B cell (primary cell): ENCODE measurements around the gene LYRM7. TPM values are rescaled to one million over a fixed set of nuclear protein-coding genes. Genes with fewer than 3 reads are reported as not detected.

Experiments used
- ATAC-seq: fragments of 200-7000 bp; cut with Tn5 transposase; one replicate; pipeline ENCODE4 v1.10.0; 2021; ENCODE audit warnings: low read depth, mild to moderate bottlenecking, moderate number of reproducible peaks, moderate library complexity
- CTCF ChIA-PET: fragments of 350-600 bp; sonication (Branson Sonifier 250); formaldehyde crosslinking; loops from one replicate; lab custom pipeline; 2021; ENCODE audit warnings: antibody characterized with exemption, inconsistent platforms; lab: Charles Lee
- POLR2A ChIA-PET: fragments of 350-600 bp; sonication (Branson Sonifier 250); formaldehyde crosslinking; loops from one replicate; lab custom pipeline; 2021; ENCODE audit warnings: antibody characterized with exemption; lab: Charles Lee
- DNase-seq: peaks from one replicate; pipeline ENCODE4 v3.0.0; 2013
- H2AFZ ChIP-seq: 2 replicates; pipeline ENCODE4 v1.6.1; 2012; ENCODE audit warnings: mild to moderate bottlenecking, low read depth, low read length; ENCODE audit not compliant: insufficient read depth, poor library complexity, severe bottlenecking
- H3K27ac ChIP-seq, 2 donors: 1 replicate in 1 of 2; 2 replicates in 1 of 2; pipeline ENCODE4 v1.5.1; 2012 to 2013; ENCODE audit warnings: low read length in 2 of 2, mild to moderate bottlenecking in 2 of 2, moderate library complexity in 1 of 2
- H3K27me3 ChIP-seq, 4 experiments: fragments of 200-600 bp in 1 of 4; sonication (generic) in 1 of 4; replicated peaks in 1 of 4; 1 replicate in 2 of 4; 2 replicates in 2 of 4; pipeline versions ENCODE4 v1.6.1 to v1.7.0; 2013 to 2016; ENCODE audit warnings: low read length in 3 of 4, mild to moderate bottlenecking in 2 of 4, mixed read lengths in 1 of 4, moderate library complexity in 1 of 4; ENCODE audit not compliant: insufficient read depth in 4 of 4, control insufficient read depth in 3 of 4; ENCODE audit errors: control extremely low read depth in 1 of 4
- H3K36me3 ChIP-seq, 2 experiments: replicated peaks in 1 of 2; 1 replicate in 1 of 2; 2 replicates in 1 of 2; pipeline versions ENCODE4 v1.6.1 to v1.7.1; 2013; ENCODE audit warnings: low read length in 1 of 2; ENCODE audit not compliant: insufficient read depth in 2 of 2, control insufficient read depth in 1 of 2; ENCODE audit errors: control extremely low read depth in 1 of 2, extremely low read depth in 1 of 2
- H3K4me1 ChIP-seq, 2 donors: fragments of 200-600 bp in 1 of 2; sonication (generic) in 1 of 2; 1 replicate in 1 of 2; 2 replicates in 1 of 2; pipeline versions ENCODE4 v1.5.1 to v1.6.1; 2013 to 2017; ENCODE audit warnings: low read length in 2 of 2; ENCODE audit not compliant: control insufficient read depth in 2 of 2, insufficient read depth in 2 of 2
- H3K4me2 ChIP-seq: replicated peaks from 2 replicates; pipeline ENCODE3; 2012; ENCODE audit warnings: mild to moderate bottlenecking, low read depth, low read length; ENCODE audit not compliant: poor library complexity, severe bottlenecking
- H3K4me3 ChIP-seq, 5 experiments: fragments of 200-600 bp in 1 of 5; sonication (generic) in 1 of 5; 1 replicate in 3 of 5; 2 replicates in 2 of 5; pipeline versions ENCODE4 v1.5.1 to v1.7.0; 2011 to 2016; ENCODE audit warnings: low read length in 4 of 5, mild to moderate bottlenecking in 4 of 5, low read depth in 2 of 5, control low read depth in 1 of 5, moderate library complexity in 1 of 5; ENCODE audit not compliant: insufficient read depth in 1 of 5; ENCODE audit errors: control extremely low read depth in 1 of 5, extremely low read depth in 1 of 5
- H3K79me2 ChIP-seq: fragments of 200-600 bp; sonication (generic); one replicate; pipeline ENCODE4 v1.6.0; 2016; ENCODE audit warnings: low read length; ENCODE audit not compliant: control insufficient read depth, insufficient read depth
- H3K9ac ChIP-seq: fragments of 200-600 bp; sonication (generic); 2 replicates; pipeline ENCODE4 v1.6.1; 2017; ENCODE audit warnings: mild to moderate bottlenecking, low read length, moderate library complexity
- H3K9me3 ChIP-seq, 3 donors: one replicate each; pipeline versions ENCODE4 v1.6.1 to v1.7.1; 2013; ENCODE audit warnings: low read length in 2 of 3; ENCODE audit not compliant: control insufficient read depth in 2 of 3, insufficient read depth in 1 of 3; ENCODE audit errors: control extremely low read depth in 1 of 3
- H4K20me1 ChIP-seq: 2 replicates; pipeline ENCODE4 v1.6.0; 2012; ENCODE audit warnings: mild to moderate bottlenecking, low read length; ENCODE audit not compliant: insufficient read depth, control insufficient read depth, poor library complexity, severe bottlenecking
- H3K27ac Mint-ChIP-seq: one replicate; pipeline ENCODE4 v1.8.0; 2021; ENCODE audit warnings: mixed read lengths
- H3K27me3 Mint-ChIP-seq: one replicate; pipeline ENCODE4 v1.8.0; 2021; ENCODE audit warnings: mixed read lengths
- H3K4me1 Mint-ChIP-seq: one replicate; pipeline ENCODE4 v1.8.0; 2021; ENCODE audit warnings: mixed read lengths
- H3K4me3 Mint-ChIP-seq: one replicate; pipeline ENCODE4 v1.8.0; 2021; ENCODE audit warnings: mixed read lengths
- H3K9me3 Mint-ChIP-seq: one replicate; pipeline ENCODE4 v1.8.0; 2022; ENCODE audit warnings: mixed read lengths; ENCODE audit not compliant: insufficient read depth
- EZH2 ChIP-seq: IDR thresholded peaks from 2 replicates; pipeline ENCODE4 v1.6.1; 2012; ENCODE audit warnings: borderline replicate concordance, low read depth, mild to moderate bottlenecking, moderate library complexity, low read length; ENCODE audit not compliant: insufficient read depth, poor library complexity, severe bottlenecking
- WGBS: methylation state at CpG from one replicate; pipeline ENCODE4 v1.1.5; 2013; ENCODE audit warnings: missing lambda C conversion rate; ENCODE audit not compliant: insufficient coverage; 5-methylcytosine and 5-hydroxymethylcytosine counted together
- intact Hi-C: fragments of 100-400 bp; cut with micrococcal nuclease; formaldehyde crosslinking; loops from one replicate; pipeline ENCODE4 v1.10.0; 2022
- polyA plus RNA-seq: library from polyadenylated mRNA; depleted of rRNA; stranded (reverse); fragments of >200 nt; gene quantifications from 2 replicates; pipeline ENCODE4 v1.2.3, GENCODE V29; 2012
- total RNA-seq, 2 donors: library from RNA; stranded (reverse); fragments of 120-200 nt in 1 of 2; gene quantifications; 1 replicate in 1 of 2; 2 replicates in 1 of 2; pipeline versions ENCODE4 v1.2.3 to v1.2.4, GENCODE V29; 2013 to 2022
- TF ChIP-seq, protein P1 (sequence below): fragments of 200-600 bp; IDR thresholded peaks from one replicate; pipeline ENCODE4 v1.8.0; 2022; ENCODE audit warnings: antibody characterized with exemption, mild to moderate bottlenecking

LYRM7 gene
- total and polyA plus RNA-seq, 2 donors (not counting 1 experiment from before 2014, with no cell fraction given) = 2.7 to 12.3 TPM

GRCh38 chr5:131225282-131225974 is 54.7 kb downstream of the LYRM7 start:
- DNase-seq (no peak), ATAC-seq (no peak)
- intact Hi-C loops = no loop called here
- H3K4me1 Mint-ChIP-seq = peaks cover 27% of the 10 kb centered on the region
- TF ChIP-seq, protein P1, sequence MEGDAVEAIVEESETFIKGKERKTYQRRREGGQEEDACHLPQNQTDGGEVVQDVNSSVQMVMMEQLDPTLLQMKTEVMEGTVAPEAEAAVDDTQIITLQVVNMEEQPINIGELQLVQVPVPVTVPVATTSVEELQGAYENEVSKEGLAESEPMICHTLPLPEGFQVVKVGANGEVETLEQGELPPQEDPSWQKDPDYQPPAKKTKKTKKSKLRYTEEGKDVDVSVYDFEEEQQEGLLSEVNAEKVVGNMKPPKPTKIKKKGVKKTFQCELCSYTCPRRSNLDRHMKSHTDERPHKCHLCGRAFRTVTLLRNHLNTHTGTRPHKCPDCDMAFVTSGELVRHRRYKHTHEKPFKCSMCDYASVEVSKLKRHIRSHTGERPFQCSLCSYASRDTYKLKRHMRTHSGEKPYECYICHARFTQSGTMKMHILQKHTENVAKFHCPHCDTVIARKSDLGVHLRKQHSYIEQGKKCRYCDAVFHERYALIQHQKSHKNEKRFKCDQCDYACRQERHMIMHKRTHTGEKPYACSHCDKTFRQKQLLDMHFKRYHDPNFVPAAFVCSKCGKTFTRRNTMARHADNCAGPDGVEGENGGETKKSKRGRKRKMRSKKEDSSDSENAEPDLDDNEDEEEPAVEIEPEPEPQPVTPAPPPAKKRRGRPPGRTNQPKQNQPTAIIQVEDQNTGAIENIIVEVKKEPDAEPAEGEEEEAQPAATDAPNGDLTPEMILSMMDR = no peak
- TF ChIP-seq EZH2 = no peak
- Histone ChIP-seq H3K79me2 (peaks cover 94% of the 10 kb centered on the region), H3K27ac (peak overlapping the region; percentile 59 to 75), H3K9me3 (no peaks in the 10 kb centered on the region), H2AFZ (no peak overlapping the region), H3K4me3 (no peak overlapping the region), H3K4me2 (peak overlapping the region; percentile 58), H3K4me1 (peaks cover 56 to 59% of the 10 kb centered on the region in 2 donors), H4K20me1 (peaks cover 14% of the 10 kb centered on the region), H3K9ac (no peak overlapping the region), H3K36me3 (peaks cover 4 to 22% of the 10 kb centered on the region in 2 experiments), H3K27me3 (no peaks in the 10 kb centered on the region)
- 75% methylated on average over 1 of the region's 4 CpGs for WGBS
- H3K9me3 Mint-ChIP-seq = no peaks in the 10 kb centered on the region
- H3K27ac Mint-ChIP-seq = no peak overlapping the region
- CTCF ChIA-PET = interaction anchor here (0.6 to 2.4 kb wide), 6 partner anchors 16 to 157 kb away, joined by 3 to 10 read pairs (median 7); partner anchors contain the start of gene CDC42SE2
- POLR2A ChIA-PET = interaction anchor here (0.5 to 1.9 kb wide), 4 partner anchors 13 to 62 kb away, joined by 3 to 8 read pairs (median 4); partner anchors contain the start of gene CDC42SE2
- no peaks in the 10 kb centered on the region for H3K27me3 Mint-ChIP-seq
- no peak overlapping the region for H3K4me3 Mint-ChIP-seq

GRCh38 chr5:131226899-131227298 is 56.2 kb downstream of the LYRM7 start:
- H3K27me3 ChIP-seq = no peaks in the 10 kb centered on the region
- peaks cover 51 to 59% of the 10 kb centered on the region in 2 donors for H3K4me1 ChIP-seq
- peaks cover 0 to 20% of the 10 kb centered on the region in 2 experiments for H3K36me3 ChIP-seq
- POLR2A ChIA-PET = no interaction called here
- intact Hi-C loops = no loop called here
- no peak for ATAC-seq
- no peak for DNase-seq
- H3K4me3 ChIP-seq = no peak overlapping the region
- Mint-ChIP-seq H3K27ac (no peak overlapping the region), H3K9me3 (no peaks in the 10 kb centered on the region), H3K27me3 (no peaks in the 10 kb centered on the region), H3K4me3 (no peak overlapping the region), H3K4me1 (peaks cover 23% of the 10 kb centered on the region)
- no peak overlapping the region for H2AFZ ChIP-seq
- no peak overlapping the region for H3K9ac ChIP-seq
- H3K4me2 ChIP-seq = no peak overlapping the region
- peaks cover 92% of the 10 kb centered on the region for H3K79me2 ChIP-seq
- CTCF ChIA-PET = interaction anchor here (1.1 to 2.0 kb wide), 3 partner anchors 18 to 155 kb away, joined by 4 to 6 read pairs (median 6); no protein-coding TSS in a partner anchor
- H3K27ac ChIP-seq = no peak overlapping the region
- WGBS = no CpG with 5 or more reads among the region's 2 CpGs
- H4K20me1 ChIP-seq = peaks cover 20% of the 10 kb centered on the region
- no peaks in the 10 kb centered on the region for H3K9me3 ChIP-seq
- TF ChIP-seq, protein P1 = no peak
- TF ChIP-seq EZH2 = no peak
